Activated T-helper 17 cell treated with anti-CD3 and anti-CD28 coated beads, Interleukin-2, amount 50 U/mL, for 72 hours (primary cell): ENCODE data around the gene HS3ST4. TPM values are rescaled to one million over a fixed set of nuclear protein-coding genes. Genes with fewer than 3 reads are reported as not detected.

Experiments used
- ATAC-seq: fragments of 150-1000 bp; cut with Tn5 transposase; replicated peaks from 2 replicates; pipeline ENCODE4 v1.10.0; 2021; ENCODE audit warnings: mild to moderate bottlenecking, moderate library complexity
- H3K27ac Mint-ChIP-seq: one replicate; pipeline ENCODE4 v1.8.0; 2022; ENCODE audit warnings: mixed read lengths
- H3K27me3 Mint-ChIP-seq: one replicate; pipeline ENCODE4 v1.8.0; 2022; ENCODE audit warnings: mixed read lengths
- H3K36me3 Mint-ChIP-seq: one replicate; pipeline ENCODE4 v1.8.0; 2022; ENCODE audit warnings: low read depth, mild to moderate bottlenecking, mixed read lengths
- H3K4me1 Mint-ChIP-seq: one replicate; pipeline ENCODE4 v1.8.0; 2022; ENCODE audit warnings: mixed read lengths
- H3K4me3 Mint-ChIP-seq: one replicate; pipeline ENCODE4 v1.8.0; 2022; ENCODE audit warnings: mild to moderate bottlenecking, mixed read lengths
- H3K9me3 Mint-ChIP-seq: one replicate; pipeline ENCODE4 v1.8.0; 2022; ENCODE audit warnings: mixed read lengths
- total RNA-seq, 2 donors: library from RNA; stranded (reverse); gene quantifications; one replicate each; pipeline ENCODE4 v1.2.3, GENCODE V29; 2022

Gene HS3ST4
- total RNA-seq, 2 donors from 2014 or later, result not detected

- no peak for ATAC-seq
- H3K4me3 Mint-ChIP-seq, result no peak overlapping the region
- no peaks in the 10 kb centered on the region for H3K4me1 Mint-ChIP-seq
- H3K27ac Mint-ChIP-seq, result no peak overlapping the region
- no peaks in the 10 kb centered on the region for H3K36me3 Mint-ChIP-seq
- peaks cover 23% of the 10 kb centered on the region for H3K27me3 Mint-ChIP-seq
- H3K9me3 Mint-ChIP-seq, result peaks cover 7% of the 10 kb centered on the region
These were observed 438.2 kb downstream of the HS3ST4 start for GRCh38 chr16:26129997-26130396.

- no peaks in the 10 kb centered on the region for H3K36me3 Mint-ChIP-seq
- no peak overlapping the region for H3K4me3 Mint-ChIP-seq
- H3K27me3 Mint-ChIP-seq, result peaks cover 17% of the 10 kb centered on the region
- H3K4me1 Mint-ChIP-seq, result no peaks in the 10 kb centered on the region
- no peak for ATAC-seq
- no peak overlapping the region for H3K27ac Mint-ChIP-seq
- H3K9me3 Mint-ChIP-seq, result no peaks in the 10 kb centered on the region
These were observed 441.8 kb downstream of the HS3ST4 start for GRCh38 chr16:26133416-26134093.

- H3K9me3 Mint-ChIP-seq, result no peaks in the 10 kb centered on the region
- no peak for ATAC-seq
- H3K36me3 Mint-ChIP-seq, result no peaks in the 10 kb centered on the region
- H3K27me3 Mint-ChIP-seq, result peaks cover 17% of the 10 kb centered on the region
- no peak overlapping the region for H3K4me3 Mint-ChIP-seq
- no peak overlapping the region for H3K27ac Mint-ChIP-seq
- H3K4me1 Mint-ChIP-seq, result no peaks in the 10 kb centered on the region
These were observed 442.8 kb downstream of the HS3ST4 start for GRCh38 chr16:26134588-26134987.

- no peaks in the 10 kb centered on the region for H3K36me3 Mint-ChIP-seq
- no peak overlapping the region for H3K4me3 Mint-ChIP-seq
- no peak overlapping the region for H3K27ac Mint-ChIP-seq
- no peaks in the 10 kb centered on the region for H3K9me3 Mint-ChIP-seq
- H3K4me1 Mint-ChIP-seq, result no peaks in the 10 kb centered on the region
- no peak for ATAC-seq
- peaks cover 8% of the 10 kb centered on the region for H3K27me3 Mint-ChIP-seq
These were observed 446.2 kb downstream of the HS3ST4 start for GRCh38 chr16:26137956-26138355.

GRCh38 chr16:26139091-26139490 lies 447.3 kb downstream of the HS3ST4 start:
- no peak overlapping the region for H3K4me3 Mint-ChIP-seq
- H3K9me3 Mint-ChIP-seq, result no peaks in the 10 kb centered on the region
- H3K27me3 Mint-ChIP-seq, result peaks cover 3% of the 10 kb centered on the region
- ATAC-seq, result no peak
- no peaks in the 10 kb centered on the region for H3K4me1 Mint-ChIP-seq
- H3K27ac Mint-ChIP-seq, result no peak overlapping the region
- H3K36me3 Mint-ChIP-seq, result no peaks in the 10 kb centered on the region

- Mint-ChIP-seq H3K9me3 (no peaks in the 10 kb centered on the region), H3K4me1 (no peaks in the 10 kb centered on the region), H3K36me3 (no peaks in the 10 kb centered on the region), H3K27ac (no peak overlapping the region), H3K27me3 (peaks cover 3% of the 10 kb centered on the region), H3K4me3 (no peak overlapping the region)
- no peak for ATAC-seq
These were observed 448.1 kb downstream of the HS3ST4 start for GRCh38 chr16:26139884-26140283.

GRCh38 chr16:26149364-26150190 lies 457.8 kb downstream of the HS3ST4 start:
- no peak for ATAC-seq
- Mint-ChIP-seq H3K36me3 (no peaks in the 10 kb centered on the region), H3K27ac (no peak overlapping the region), H3K27me3 (peaks cover 17% of the 10 kb centered on the region), H3K4me1 (no peaks in the 10 kb centered on the region), H3K4me3 (no peak overlapping the region), H3K9me3 (no peaks in the 10 kb centered on the region)

GRCh38 chr16:26155221-26155620 lies 463.5 kb downstream of the HS3ST4 start:
- no peak overlapping the region for H3K4me3 Mint-ChIP-seq
- no peaks in the 10 kb centered on the region for H3K36me3 Mint-ChIP-seq
- no peaks in the 10 kb centered on the region for H3K9me3 Mint-ChIP-seq
- no peaks in the 10 kb centered on the region for H3K27me3 Mint-ChIP-seq
- H3K4me1 Mint-ChIP-seq, result no peaks in the 10 kb centered on the region
- no peak overlapping the region for H3K27ac Mint-ChIP-seq
- no peak for ATAC-seq

- H3K9me3 Mint-ChIP-seq, result no peaks in the 10 kb centered on the region
- no peaks in the 10 kb centered on the region for H3K27me3 Mint-ChIP-seq
- no peaks in the 10 kb centered on the region for H3K36me3 Mint-ChIP-seq
- no peak for ATAC-seq
- H3K4me1 Mint-ChIP-seq, result no peaks in the 10 kb centered on the region
- no peak overlapping the region for H3K4me3 Mint-ChIP-seq
- no peak overlapping the region for H3K27ac Mint-ChIP-seq
These were observed 465.6 kb downstream of the HS3ST4 start for GRCh38 chr16:26157319-26157718.

- Mint-ChIP-seq H3K9me3 (no peaks in the 10 kb centered on the region), H3K27me3 (no peaks in the 10 kb centered on the region), H3K36me3 (no peaks in the 10 kb centered on the region), H3K27ac (no peak overlapping the region), H3K4me3 (no peak overlapping the region), H3K4me1 (no peaks in the 10 kb centered on the region)
- ATAC-seq, result no peak
These were observed 466.5 kb downstream of the HS3ST4 start for GRCh38 chr16:26158142-26158759.

GRCh38 chr16:26161461-26162180 lies 469.9 kb downstream of the HS3ST4 start:
- Mint-ChIP-seq H3K36me3 (no peaks in the 10 kb centered on the region), H3K27ac (no peak overlapping the region), H3K4me1 (no peaks in the 10 kb centered on the region), H3K27me3 (no peaks in the 10 kb centered on the region), H3K9me3 (no peaks in the 10 kb centered on the region), H3K4me3 (no peak overlapping the region)
- ATAC-seq, result no peak

GRCh38 chr16:26169473-26169872 lies 477.7 kb downstream of the HS3ST4 start:
- H3K27ac Mint-ChIP-seq, result no peak overlapping the region

GRCh38 chr16:26175944-26176343 lies 484.2 kb downstream of the HS3ST4 start:
- ATAC-seq, result no peak
- Mint-ChIP-seq H3K36me3 (no peaks in the 10 kb centered on the region), H3K27me3 (peaks cover 8% of the 10 kb centered on the region), H3K4me3 (no peak overlapping the region), H3K9me3 (no peaks in the 10 kb centered on the region), H3K27ac (no peak overlapping the region), H3K4me1 (no peaks in the 10 kb centered on the region)

More at GRCh38 chr16:26169473-26169872, 477.7 kb downstream of the HS3ST4 start:
- Mint-ChIP-seq H3K4me1 (no peaks in the 10 kb centered on the region), H3K4me3 (no peak overlapping the region), H3K27me3 (peaks cover 19% of the 10 kb centered on the region), H3K9me3 (peaks cover 4% of the 10 kb centered on the region), H3K36me3 (no peaks in the 10 kb centered on the region)
- no peak for ATAC-seq

- Mint-ChIP-seq H3K9me3 (no peaks in the 10 kb centered on the region), H3K27me3 (peaks cover 10% of the 10 kb centered on the region), H3K36me3 (no peaks in the 10 kb centered on the region), H3K27ac (no peak overlapping the region), H3K4me3 (no peak overlapping the region), H3K4me1 (no peaks in the 10 kb centered on the region)
- ATAC-seq, result no peak
These were observed 485.7 kb downstream of the HS3ST4 start for GRCh38 chr16:26177438-26177837.
